Liver (tissue), 9 donors: Measurements from ENCODE around the gene SEMA3C. TPM values are rescaled to one million over a fixed set of nuclear protein-coding genes. Genes with fewer than 3 reads are reported as not detected.

Source experiments
- DNase-seq: peaks from one replicate; pipeline ENCODE4 v3.0.0-alpha.2; 2017; ENCODE audit warnings: low spot score
- H3K27ac ChIP-seq, 2 donors: one replicate each; pipeline ENCODE4 v1.7.0; 2013; ENCODE audit warnings: inconsistent platforms in 2 of 2, low read length in 2 of 2, control low read depth in 1 of 2, low read depth in 1 of 2, mild to moderate bottlenecking in 1 of 2
- H3K27me3 ChIP-seq, 4 donors: one replicate each; pipeline versions ENCODE4 v1.6.1 to v1.7.0; 2013; ENCODE audit warnings: low read length in 3 of 4, inconsistent platforms in 1 of 4, mild to moderate bottlenecking in 1 of 4, moderate library complexity in 1 of 4; ENCODE audit not compliant: control insufficient read depth in 4 of 4, insufficient read depth in 4 of 4
- H3K36me3 ChIP-seq, 4 donors: one replicate each; pipeline versions ENCODE4 v1.6.1 to v1.7.0; 2013; ENCODE audit warnings: low read length in 3 of 4, mild to moderate bottlenecking in 3 of 4, low read depth in 1 of 4, moderate library complexity in 1 of 4; ENCODE audit not compliant: control insufficient read depth in 4 of 4, insufficient read depth in 3 of 4
- H3K4me1 ChIP-seq, 4 donors: one replicate each; pipeline versions ENCODE4 v1.6.1 to v1.7.0; 2013; ENCODE audit warnings: low read length in 3 of 4, mild to moderate bottlenecking in 3 of 4, moderate library complexity in 1 of 4; ENCODE audit not compliant: control insufficient read depth in 4 of 4, insufficient read depth in 4 of 4
- H3K4me3 ChIP-seq, 3 donors: one replicate each; pipeline versions ENCODE4 v1.6.1 to v1.7.0; 2013; ENCODE audit warnings: low read length in 3 of 3, control low read depth in 1 of 3, low read depth in 1 of 3, mild to moderate bottlenecking in 1 of 3
- H3K9ac ChIP-seq, 2 donors: one replicate each; pipeline ENCODE4 v1.7.0; 2013; ENCODE audit warnings: low read length in 2 of 2, mild to moderate bottlenecking in 2 of 2, moderate library complexity in 2 of 2, control low read depth in 1 of 2, low read depth in 1 of 2
- H3K9me3 ChIP-seq, 4 donors: one replicate each; pipeline versions ENCODE4 v1.6.1 to v1.7.0; 2013; ENCODE audit warnings: low read length in 3 of 4; ENCODE audit not compliant: control insufficient read depth in 4 of 4
- ATF3 ChIP-seq: IDR thresholded peaks from 2 replicates; pipeline ENCODE4 v1.6.1; 2016; ENCODE audit warnings: antibody characterized with exemption
- CTCF ChIP-seq: fragments of 150-350 bp; IDR thresholded peaks from 2 replicates; pipeline ENCODE4 v1.5.1; 2017; ENCODE audit warnings: improper control_type of control experiment, low read depth, low read length; ENCODE audit not compliant: missing input control
- EGR1 ChIP-seq, 2 donors: IDR thresholded peaks; 2 replicates each; pipeline ENCODE4 v1.6.1; 2016 to 2018; ENCODE audit warnings: antibody characterized with exemption in 2 of 2, low read depth in 2 of 2
- FOXA1 ChIP-seq: IDR thresholded peaks from 2 replicates; pipeline ENCODE4 v1.6.1; 2016; ENCODE audit warnings: antibody characterized with exemption
- FOXA2 ChIP-seq: IDR thresholded peaks from 2 replicates; pipeline ENCODE4 v1.6.1; 2016; ENCODE audit warnings: antibody characterized with exemption
- GABPA ChIP-seq, 2 donors: IDR thresholded peaks in 1 of 2; conservative IDR thresholded peaks in 1 of 2; 2 replicates each; pipeline ENCODE4 v1.6.1; 2016; ENCODE audit warnings: antibody characterized with exemption in 2 of 2, mild to moderate bottlenecking in 1 of 2, moderate library complexity in 1 of 2
- HNF4A ChIP-seq, 2 donors: conservative IDR thresholded peaks; 2 replicates each; pipeline ENCODE4 v1.6.1; 2016; ENCODE audit warnings: antibody characterized with exemption in 2 of 2, mild to moderate bottlenecking in 2 of 2
- HNF4G ChIP-seq: IDR thresholded peaks from 2 replicates; pipeline ENCODE4 v1.6.1; 2016; ENCODE audit warnings: antibody characterized with exemption
- JUND ChIP-seq, 2 donors: IDR thresholded peaks; 2 replicates each; pipeline ENCODE4 v1.6.1; 2016; ENCODE audit warnings: antibody characterized with exemption in 2 of 2
- NR2F2 ChIP-seq: IDR thresholded peaks from 2 replicates; pipeline ENCODE4 v1.6.1; 2016; ENCODE audit warnings: antibody characterized with exemption
- RAD21 ChIP-seq, 2 donors: IDR thresholded peaks; 2 replicates each; pipeline ENCODE4 v1.6.1; 2016; ENCODE audit warnings: antibody characterized with exemption in 2 of 2, mild to moderate bottlenecking in 2 of 2
- REST ChIP-seq: IDR thresholded peaks from 2 replicates; pipeline ENCODE4 v1.6.1; 2016; ENCODE audit warnings: antibody characterized with exemption, mild to moderate bottlenecking
- RXRA ChIP-seq, 2 donors: IDR thresholded peaks; 2 replicates each; pipeline ENCODE4 v1.6.1; 2017 to 2018; ENCODE audit warnings: antibody characterized with exemption in 2 of 2, mild to moderate bottlenecking in 1 of 2
- SP1 ChIP-seq: IDR thresholded peaks from 2 replicates; pipeline ENCODE4 v1.6.1; 2018; ENCODE audit warnings: antibody characterized with exemption, mild to moderate bottlenecking
- TAF1 ChIP-seq: conservative IDR thresholded peaks from 2 replicates; pipeline ENCODE4 v1.6.1; 2016; ENCODE audit warnings: antibody characterized with exemption, mild to moderate bottlenecking
- YY1 ChIP-seq: IDR thresholded peaks from 2 replicates; pipeline ENCODE4 v1.6.1; 2016; ENCODE audit warnings: antibody characterized with exemption, mild to moderate bottlenecking
- ZBTB33 ChIP-seq: IDR thresholded peaks from 2 replicates; pipeline ENCODE4 v1.6.1; 2016; ENCODE audit warnings: antibody characterized with exemption
- WGBS: extraction: QIAGEN DNeasy Blood & Tissue Kit; methylation state at CpG from one replicate; pipeline ENCODE4 v1.1.7; 2013; 5-methylcytosine and 5-hydroxymethylcytosine counted together
- polyA plus RNA-seq, 2 donors: library from polyadenylated mRNA; stranded (reverse) in 1 of 2; unstranded in 1 of 2; fragments of 200-250 nt in 1 of 2; fragments of >200 nt in 1 of 2; fragmentation: Nextera tagmentation in 1 of 2; extraction: Ambion mirVana in 1 of 2; gene quantifications; one replicate each; pipeline versions ENCODE4 v1.2.1 to v1.2.3, GENCODE V29; 2013 to 2015
- total RNA-seq, 2 donors: library from RNA; depleted of rRNA; stranded (reverse); fragments of >200 nt; gene quantifications; one replicate each; pipeline ENCODE4 v1.2.3, GENCODE V29; 2014
- TF ChIP-seq, protein P1 (sequence below): IDR thresholded peaks from 2 replicates; pipeline ENCODE4 v1.6.1; 2016; ENCODE audit warnings: antibody characterized with exemption
- donor health status: healthy.
- donor health status: healthy.
- donor health status: healthy.
- donor health status: healthy.
- donor health status: healthy.

SEMA3C gene
- total and polyA plus RNA-seq, 4 donors, result 0.20 to 1.8 (median 0.64) TPM

DNA sequence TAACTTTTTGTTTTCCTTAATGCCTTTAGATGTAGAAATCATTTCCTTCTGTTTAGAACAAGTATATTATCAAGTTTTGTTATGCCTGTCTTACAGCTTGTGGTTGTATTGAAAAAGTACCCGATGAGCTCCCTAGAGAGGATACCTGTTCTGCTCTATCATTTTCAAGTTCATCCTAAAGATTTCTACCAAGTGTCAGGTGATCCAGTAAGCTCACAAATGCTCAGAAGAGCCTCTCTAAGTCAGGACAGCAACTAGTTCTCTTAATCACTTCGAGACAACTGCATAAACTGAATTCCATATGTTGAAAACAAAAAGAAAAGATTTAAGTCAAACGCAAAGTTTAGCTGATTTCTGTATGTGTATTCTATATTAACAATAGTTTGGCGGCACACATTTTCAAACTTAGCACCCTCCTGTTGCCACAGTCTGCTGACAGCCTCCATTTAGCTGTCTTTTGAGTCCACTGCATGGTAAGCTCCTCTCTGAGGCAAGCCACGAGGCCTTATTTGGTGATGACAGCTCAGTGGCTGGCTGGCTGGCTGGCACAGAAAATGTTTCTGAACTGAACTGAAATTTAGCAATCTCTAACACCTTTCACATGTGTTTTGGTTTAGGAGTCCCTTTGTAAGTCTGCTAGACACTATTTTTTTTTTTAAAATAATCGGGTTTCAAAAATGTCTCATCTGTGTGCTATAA, 59.4 kb downstream of the SEMA3C start:
- Histone ChIP-seq H3K9ac (no peak overlapping the region), H3K4me1 (no peaks in the 10 kb centered on the region), H3K36me3 (no peaks in the 10 kb centered on the region), H3K27ac (no peak overlapping the region), H3K27me3 (no peaks in the 10 kb centered on the region), H3K4me3 (no peak overlapping the region), H3K9me3 (no peaks in the 10 kb centered on the region)
- TF ChIP-seq CTCF (no peak), NR2F2 (no peak), HNF4G (no peak), RAD21 (IDR thresholded peaks at IDR 0.05) (no peak), FOXA1 (no peak), ZBTB33 (no peak), EGR1 (IDR thresholded peaks at IDR 0.05; ENCODE audit: low read depth in 2 of 2) (no peak), HNF4A (conservative IDR thresholded peaks at IDR 0.05) (no peak), TAF1 (no peak), ATF3 (no peak), FOXA2 (no peak), RXRA (IDR thresholded peaks at IDR 0.05) (no peak), REST (no peak), SP1 (no peak), GABPA (IDR thresholded peaks at IDR 0.05 in 1 of 2, conservative IDR thresholded peaks at IDR 0.05 in 1 of 2) (no peak), JUND (IDR thresholded peaks at IDR 0.05) (no peak), YY1 (no peak)
- TF ChIP-seq, protein P1, sequence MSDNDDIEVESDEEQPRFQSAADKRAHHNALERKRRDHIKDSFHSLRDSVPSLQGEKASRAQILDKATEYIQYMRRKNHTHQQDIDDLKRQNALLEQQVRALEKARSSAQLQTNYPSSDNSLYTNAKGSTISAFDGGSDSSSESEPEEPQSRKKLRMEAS, result no peak
- no peak for DNase-seq
- 84% methylated on average over 6 of the region's 6 CpGs for WGBS
